Muscle of back (tissue), 11 donors: Measurements from ENCODE around the gene TMED9. TPM values are rescaled to one million over a fixed set of nuclear protein-coding genes. Genes with fewer than 3 reads are reported as not detected.
A peak's percentile ranks its signal among the peaks of the same experiment; 100 is the strongest.

Experiments
- DNase-seq, 3 donors: peaks; one replicate each; pipeline versions ENCODE4 v3.0.0 to v3.0.0-alpha.2; 2013
- polyA plus RNA-seq, 10 donors: library from polyadenylated mRNA; unstranded; fragments of 120-200 nt; gene quantifications; one replicate each; pipeline ENCODE4 v1.2.1, GENCODE V29; 2013; ENCODE audit not compliant: insufficient read length in 10 of 10

The TMED9 gene
- polyA plus RNA-seq, 10 donors: 104 to 148 (median 114) TPM

GRCh38 chr5:177569894-177570293 lies 22.1 kb upstream of the TMED9 start:
- DNase-seq: no peak

- no peak for DNase-seq
Observed at GRCh38 chr5:177575488-177575887, 16.5 kb upstream of the TMED9 start.

GRCh38 chr5:177576169-177576568 lies 15.8 kb upstream of the TMED9 start:
- DNase-seq: no peak

- no peak for DNase-seq
Observed at GRCh38 chr5:177578316-177578715, 13.7 kb upstream of the TMED9 start.

GRCh38 chr5:177588413-177588909 lies 3.5 kb upstream of the TMED9 start:
- DNase-seq: no peak

GRCh38 chr5:177590406-177590805 lies 1.6 kb upstream of the TMED9 start:
- DNase-seq: no peak

GRCh38 chr5:177591690-177592009 lies 353 bp upstream of the TMED9 start:
- no peak for DNase-seq

- DNase-seq: no peak
Observed at GRCh38 chr5:177592905-177593304, 902 bp downstream of the TMED9 start.

GRCh38 chr5:177593511-177593910 lies 1.5 kb downstream of the TMED9 start:
- DNase-seq: no peak

GRCh38 chr5:177594071-177594470 lies 2.1 kb downstream of the TMED9 start:
- no peak for DNase-seq

- no peak for DNase-seq
Observed at GRCh38 chr5:177595026-177595585, 3.1 kb downstream of the TMED9 start.

- no peak for DNase-seq
Observed at GRCh38 chr5:177595991-177596774, 4.2 kb downstream of the TMED9 start.

- no peak for DNase-seq
Observed at GRCh38 chr5:177596775-177597238, 4.8 kb downstream of the TMED9 start.

GRCh38 chr5:177598477-177598876 lies 6.5 kb downstream of the TMED9 start:
- no peak for DNase-seq

GRCh38 chr5:177599731-177600507 lies 7.9 kb downstream of the TMED9 start, which contains the start of gene B4GALT7:
B4GALT7 (plus strand) TSS chr5:177600132; CDS start chr5:177600211, 79 bp downstream.
- DNase-seq: peak; percentile 84 to 92 (median 88)

- DNase-seq: peak in 2 of 3 donors; percentile 18 to 58
Observed at GRCh38 chr5:177600508-177601018, 8.6 kb downstream of the TMED9 start.

- no peak for DNase-seq
Observed at GRCh38 chr5:177601126-177601525, 9.1 kb downstream of the TMED9 start.

- DNase-seq: no peak
Observed at GRCh38 chr5:177601577-177602457, 9.8 kb downstream of the TMED9 start.

- DNase-seq: no peak
Observed at GRCh38 chr5:177602458-177602830, 10.4 kb downstream of the TMED9 start.

- no peak for DNase-seq
Observed at GRCh38 chr5:177603631-177604030, 11.6 kb downstream of the TMED9 start.

GRCh38 chr5:177604116-177604521 lies 12.1 kb downstream of the TMED9 start:
- no peak for DNase-seq
